ENCODE data around the gene WDR33.

The WDR33 gene

DNA sequence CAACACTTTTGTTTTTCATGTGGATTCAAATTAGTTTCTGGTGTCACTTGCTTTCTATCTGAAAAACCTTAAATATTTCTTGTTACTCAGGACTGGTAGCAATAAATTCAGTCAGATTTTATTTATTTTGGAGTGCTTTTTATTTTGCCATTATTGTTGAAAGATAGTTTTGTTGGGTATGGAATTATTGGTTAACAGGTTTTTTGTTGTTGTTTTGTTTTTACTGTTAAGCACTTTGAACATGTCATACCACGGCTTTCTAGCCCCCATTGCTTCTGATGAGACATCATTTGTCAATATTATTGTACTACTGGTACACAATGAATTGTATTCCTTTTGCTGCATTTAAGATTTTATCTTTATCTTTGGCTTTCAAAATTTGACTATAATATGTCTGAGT, 122.6 kb downstream of the WDR33 start:
- DNase-seq: no peak

GRCh38 chr2:127685410-127686080, 125.4 kb downstream of the WDR33 start:
- no peak for DNase-seq

GRCh38 chr2:127683757-127684156, 127.2 kb downstream of the WDR33 start:
- DNase-seq: peak; percentile 51

- DNase-seq: no peak
Measured at GRCh38 chr2:127683056-127683455, 127.9 kb downstream of the WDR33 start.

- DNase-seq: no peak
Measured at GRCh38 chr2:127681976-127682857, 128.8 kb downstream of the WDR33 start.

DNA sequence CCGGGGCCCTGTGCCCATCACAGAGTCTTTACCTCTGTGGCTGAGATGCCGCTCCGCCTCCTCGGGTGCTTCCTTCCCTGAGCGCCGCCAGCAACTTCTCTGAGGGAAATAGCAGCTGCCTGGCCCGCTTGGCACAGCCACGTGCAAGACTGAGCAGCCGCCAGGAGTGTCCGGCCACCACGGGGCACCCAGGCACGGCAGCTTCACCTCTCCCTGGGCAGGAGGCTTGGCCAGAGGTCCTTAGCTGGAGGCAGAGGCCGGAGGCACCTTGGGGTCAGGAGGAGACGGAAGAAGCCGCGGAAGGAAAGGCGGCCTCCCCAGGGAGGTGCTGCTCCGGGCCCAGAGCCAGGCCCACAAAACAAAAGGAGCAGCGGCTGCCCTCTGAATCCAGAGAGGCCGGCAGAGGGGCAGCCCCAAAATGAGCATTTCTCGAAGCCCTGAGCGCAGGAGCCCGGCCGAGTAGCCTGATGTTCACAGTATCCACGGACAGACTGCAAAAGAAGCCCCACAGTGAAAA, 129.6 kb downstream of the WDR33 start:
- DNase-seq: no peak

- DNase-seq: no peak
Measured at GRCh38 chr2:127680706-127681287, 130.2 kb downstream of the WDR33 start.

GRCh38 chr2:127679680-127680361, 131.2 kb downstream of the WDR33 start:
- DNase-seq: no peak

- no peak for DNase-seq
Measured at GRCh38 chr2:127678991-127679390, 132.0 kb downstream of the WDR33 start.

DNA sequence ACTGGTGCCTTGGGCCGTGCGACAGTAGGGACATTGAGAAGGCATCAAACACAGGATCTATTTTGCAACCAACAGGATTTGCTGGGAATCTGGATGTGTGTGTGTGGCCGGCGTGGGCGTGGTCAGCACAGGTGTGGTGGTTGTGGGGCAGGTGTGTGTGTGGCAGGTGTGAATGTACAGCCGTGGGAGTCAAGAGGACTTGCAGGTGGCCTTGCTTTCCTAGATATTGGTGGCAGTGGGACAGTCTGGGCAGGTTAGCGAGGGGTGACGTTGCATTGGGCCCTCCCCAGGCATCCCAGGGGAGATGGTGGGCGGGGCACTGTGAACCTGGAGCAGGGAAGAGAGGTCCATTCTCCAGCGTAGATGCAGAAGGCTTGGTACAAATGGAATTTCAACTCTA, 132.4 kb downstream of the WDR33 start:
- DNase-seq: no peak

- DNase-seq: no peak
Measured at GRCh38 chr2:127676906-127677305, 134.1 kb downstream of the WDR33 start.

DNA sequence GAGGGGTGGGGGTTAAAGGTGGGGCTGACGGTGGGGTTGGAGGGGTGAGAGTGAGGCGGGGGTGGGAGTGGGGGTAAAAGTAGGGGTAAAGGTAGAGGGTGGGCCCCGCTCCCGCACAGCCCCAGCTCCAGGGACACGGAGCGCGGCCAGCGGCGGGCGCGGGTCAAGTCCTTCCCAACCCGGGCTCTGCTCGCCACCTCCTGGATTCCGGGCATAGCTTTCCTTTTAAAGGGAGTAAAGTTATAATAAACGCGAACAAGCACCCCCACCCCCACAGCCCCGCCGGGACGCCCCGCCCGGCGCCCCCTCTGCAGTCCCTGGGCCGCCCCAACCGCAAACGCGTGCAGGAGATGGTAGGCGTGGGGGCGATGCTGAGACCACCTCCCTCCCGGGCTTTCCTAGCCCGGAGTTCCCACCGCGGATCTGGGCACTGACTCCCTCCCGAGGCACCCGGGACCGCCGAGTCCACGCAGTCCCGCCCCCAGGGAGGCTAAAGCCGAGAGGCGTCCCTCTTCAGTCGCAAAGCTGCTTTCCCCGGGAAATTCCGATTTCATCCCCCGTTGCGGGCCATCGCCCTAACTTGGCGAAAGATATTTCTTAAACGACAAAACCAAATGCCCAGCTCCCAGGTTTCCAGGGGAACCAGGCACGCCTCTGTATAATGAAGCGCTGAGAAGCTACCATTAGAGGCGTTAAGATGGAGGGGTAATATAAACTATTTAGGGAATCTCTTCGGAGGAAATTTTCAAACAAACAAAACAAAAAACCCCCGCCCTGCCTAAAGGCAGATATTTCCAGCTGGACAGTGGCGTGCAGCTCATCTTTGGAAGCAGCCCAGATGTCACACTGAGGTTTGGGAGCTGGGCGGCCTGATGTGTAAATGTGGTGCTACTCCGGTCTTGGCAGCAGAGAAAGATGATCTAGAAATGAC, 135.4 kb downstream of the WDR33 start, which contains the start of gene LIMS2:
Gene LIMS2 (minus strand): TSS at position 200 of the 931 bp plus-strand sequence. CDS start 506 bp downstream, outside the sequence.
- peak; percentile 45 for DNase-seq

GRCh38 chr2:127674241-127675209, 136.4 kb downstream of the WDR33 start:
- DNase-seq: no peak

GRCh38 chr2:127673291-127674069, 137.5 kb downstream of the WDR33 start:
- no peak for DNase-seq

GRCh38 chr2:127672341-127673224, 138.4 kb downstream of the WDR33 start:
- no peak for DNase-seq

DNA sequence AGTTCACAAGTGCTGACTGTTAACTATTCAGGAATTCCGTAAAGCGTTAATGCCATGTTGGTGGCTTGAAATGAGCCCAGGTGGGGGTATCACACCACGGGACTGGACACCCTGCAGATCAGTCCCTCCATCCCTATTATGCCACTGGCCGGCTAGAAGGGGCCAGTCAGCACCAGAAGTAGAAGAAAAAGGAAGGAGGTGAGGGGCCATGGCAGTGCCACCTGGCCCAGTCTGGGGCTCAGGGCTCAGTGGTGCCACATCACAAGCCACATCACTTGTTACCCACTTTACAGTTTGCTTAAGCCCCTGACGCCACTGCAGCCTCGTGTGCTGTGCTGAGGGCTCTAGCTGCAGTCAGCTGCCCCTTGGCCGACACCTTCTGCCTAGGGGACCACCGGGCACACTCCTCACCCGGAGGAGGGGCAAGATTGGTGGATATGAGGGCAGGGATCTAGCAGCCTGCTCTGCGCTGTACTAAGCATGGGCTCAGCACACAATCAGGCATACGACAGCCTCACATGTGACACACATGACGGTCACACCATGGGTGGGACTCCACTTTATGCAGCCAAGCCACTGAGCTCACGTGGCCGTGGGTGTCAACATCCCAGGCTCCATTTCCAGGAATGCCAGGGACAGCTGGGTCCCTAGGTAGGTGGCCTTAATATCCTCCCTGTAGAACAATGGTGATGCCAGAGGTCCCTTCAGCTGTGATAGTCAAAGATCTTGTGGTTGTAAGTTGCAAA, 139.2 kb downstream of the WDR33 start:
- DNase-seq: no peak

GRCh38 chr2:127670957-127671290, 140.0 kb downstream of the WDR33 start:
- DNase-seq: no peak
